IMR-90 (cell line): ENCODE data around the gene ACAN. TPM values are rescaled to one million over a fixed set of nuclear protein-coding genes. Genes with fewer than 3 reads are reported as not detected.

Experiments used
- ATAC-seq: fragments of 200-7000 bp; cut with Tn5 transposase; 2 replicates; pipeline ENCODE4 v1.9.1; 2020; ENCODE audit warnings: low read depth, mild to moderate bottlenecking, moderate library complexity
- BruUV-seq: library from RNA; stranded (reverse); fragments of 400-500 nt; replicated peaks from 2 replicates; lab custom pipeline; 2021; lab: Mats Ljungman, UMichigan
- CTCF ChIA-PET: fragments of 300-600 bp; formaldehyde crosslinking; extraction: SDS; loops from one replicate; lab custom pipeline; 2021; ENCODE audit warnings: antibody characterized with exemption; lab: Yijun Ruan, JAX
- POLR2A ChIA-PET: fragments of 300-600 bp; sonication (Branson Sonifier 250); formaldehyde crosslinking; loops from one replicate; lab custom pipeline; 2022; ENCODE audit warnings: antibody characterized with exemption; ENCODE audit not compliant: unreplicated experiment; lab: Charles Lee
- DNase-seq: peaks from one replicate; pipeline ENCODE4 v3.0.0; 2013
- H2AFZ ChIP-seq: replicated peaks from 2 replicates; pipeline ENCODE3; 2013; ENCODE audit warnings: low read length, mild to moderate bottlenecking; ENCODE audit not compliant: poor library complexity
- H2AK5ac ChIP-seq: 2 replicates; pipeline ENCODE4 v1.6.1; 2013; ENCODE audit warnings: low read depth, low read length, inconsistent platforms
- H2AK9ac ChIP-seq: replicated peaks from 2 replicates; pipeline ENCODE3; 2013; ENCODE audit warnings: mild to moderate bottlenecking, low read depth, low read length, moderate library complexity; ENCODE audit not compliant: poor library complexity
- H2BK120ac ChIP-seq: 2 replicates; pipeline ENCODE4 v1.6.1; 2013; ENCODE audit warnings: low read depth, low read length, inconsistent platforms
- H2BK15ac ChIP-seq: 3 replicates; pipeline ENCODE4 v1.6.1; 2013; ENCODE audit warnings: low read depth, low read length, inconsistent platforms
- H2BK20ac ChIP-seq: 2 replicates; pipeline ENCODE4 v1.6.1; 2013; ENCODE audit warnings: low read depth, mild to moderate bottlenecking, inconsistent platforms, low read length, moderate library complexity
- H2BK5ac ChIP-seq: 2 replicates; pipeline ENCODE4 v1.6.1; 2013; ENCODE audit warnings: mild to moderate bottlenecking, low read depth, low read length, inconsistent platforms; ENCODE audit not compliant: poor library complexity, severe bottlenecking
- H3K14ac ChIP-seq: replicated peaks from 2 replicates; pipeline ENCODE4 v1.6.1; 2013; ENCODE audit warnings: low read depth, low read length, inconsistent platforms
- H3K18ac ChIP-seq: 2 replicates; pipeline ENCODE4 v1.6.1; 2013; ENCODE audit warnings: low read depth, low read length, control low read depth
- H3K23ac ChIP-seq: 2 replicates; pipeline ENCODE4 v1.6.1; 2013; ENCODE audit warnings: low read depth, low read length, inconsistent platforms
- H3K27ac ChIP-seq: 2 replicates; pipeline ENCODE4 v1.5.1; 2013; ENCODE audit warnings: mild to moderate bottlenecking, control low read depth, low read length; ENCODE audit not compliant: insufficient read depth
- H3K27me3 ChIP-seq: 2 replicates; pipeline ENCODE4 v1.6.1; 2013; ENCODE audit warnings: low read length; ENCODE audit not compliant: control insufficient read depth, insufficient read depth
- H3K36me3 ChIP-seq: 2 replicates; pipeline ENCODE4 v1.6.1; 2013; ENCODE audit warnings: low read length, mixed read lengths; ENCODE audit not compliant: control insufficient read depth, insufficient read depth
- H3K4ac ChIP-seq: 2 replicates; pipeline ENCODE4 v1.6.1; 2013; ENCODE audit warnings: low read depth, low read length, inconsistent platforms
- H3K4me1 ChIP-seq: 2 replicates; pipeline ENCODE4 v1.6.1; 2013; ENCODE audit warnings: low read length, mixed read lengths; ENCODE audit not compliant: control insufficient read depth, insufficient read depth
- H3K4me2 ChIP-seq: 2 replicates; pipeline ENCODE4 v1.6.1; 2013; ENCODE audit warnings: low read depth, mild to moderate bottlenecking, control low read depth, low read length, moderate library complexity
- H3K4me3 ChIP-seq: 2 replicates; pipeline ENCODE4 v1.5.1; 2013; ENCODE audit warnings: low read depth, mild to moderate bottlenecking, control low read depth, low read length, moderate library complexity; ENCODE audit not compliant: insufficient read depth
- H3K56ac ChIP-seq: 2 replicates; pipeline ENCODE4 v1.6.1; 2013; ENCODE audit warnings: low read length, inconsistent platforms; ENCODE audit not compliant: insufficient read depth; ENCODE audit errors: extremely low read depth
- H3K79me1 ChIP-seq, 2 experiments: 2 replicates each; pipeline ENCODE4 v1.6.1; 2013; ENCODE audit warnings: low read length in 2 of 2, inconsistent platforms in 1 of 2, low read depth in 1 of 2
- H3K9ac ChIP-seq: 2 replicates; pipeline ENCODE4 v1.6.1; 2013; ENCODE audit warnings: low read depth, low read length, control low read depth
- H3K9me1 ChIP-seq: 2 replicates; pipeline ENCODE4 v1.6.1; 2013; ENCODE audit warnings: low read length, inconsistent platforms; ENCODE audit not compliant: insufficient read depth
- H3K9me3 ChIP-seq: 2 replicates; pipeline ENCODE4 v1.6.1; 2013; ENCODE audit warnings: low read length; ENCODE audit not compliant: control insufficient read depth, insufficient read depth
- H4K20me1 ChIP-seq: 2 replicates; pipeline ENCODE4 v1.6.1; 2013; ENCODE audit warnings: low read length, inconsistent platforms; ENCODE audit not compliant: insufficient read depth
- H4K5ac ChIP-seq: 2 replicates; pipeline ENCODE4 v1.6.1; 2013; ENCODE audit warnings: mild to moderate bottlenecking, low read depth, low read length, control low read depth
- H4K8ac ChIP-seq, 2 experiments: 2 replicates each; pipeline ENCODE4 v1.6.1; 2013; ENCODE audit warnings: low read depth in 2 of 2, low read length in 2 of 2, control low read depth in 1 of 2, inconsistent platforms in 1 of 2
- H4K91ac ChIP-seq: 2 replicates; pipeline ENCODE4 v1.6.1; 2013; ENCODE audit warnings: low read depth, low read length, inconsistent platforms; ENCODE audit not compliant: insufficient read depth
- CEBPB ChIP-seq: IDR thresholded peaks from 2 replicates; pipeline ENCODE4 v1.6.1; 2012; ENCODE audit warnings: low read depth, low read length, improper control_type of control experiment
- CHD1 ChIP-seq: IDR thresholded peaks from 2 replicates; pipeline ENCODE4 v1.6.1; 2012; ENCODE audit warnings: low read depth, low read length, improper control_type of control experiment
- ELK1 ChIP-seq: fragments of 150-350 bp; IDR thresholded peaks from 2 replicates; pipeline ENCODE4 v1.6.1; 2016; ENCODE audit warnings: low read depth, mild to moderate bottlenecking, low read length, moderate library complexity, borderline replicate concordance
- FOS ChIP-seq: fragments of 150-350 bp; IDR thresholded peaks from 2 replicates; pipeline ENCODE4 v1.6.1; 2016; ENCODE audit warnings: low read depth, low read length
- MAFK ChIP-seq: IDR thresholded peaks from 2 replicates; pipeline ENCODE4 v1.6.1; 2012; ENCODE audit warnings: low read depth, low read length, improper control_type of control experiment
- MAZ ChIP-seq: IDR thresholded peaks from 2 replicates; pipeline ENCODE4 v1.6.1; 2012; ENCODE audit warnings: low read depth, mild to moderate bottlenecking, low read length, improper control_type of control experiment, moderate library complexity, borderline replicate concordance
- MXI1 ChIP-seq: IDR thresholded peaks from 2 replicates; pipeline ENCODE4 v1.6.1; 2012; ENCODE audit warnings: low read depth, mild to moderate bottlenecking, low read length, moderate library complexity, borderline replicate concordance
- NFE2L2 ChIP-seq: fragments of 150-350 bp; IDR thresholded peaks from 2 replicates; pipeline ENCODE4 v1.6.1; 2016; ENCODE audit warnings: low read depth, mild to moderate bottlenecking, low read length
- POLR2A ChIP-seq: IDR thresholded peaks from 2 replicates; pipeline ENCODE4 v1.6.1; 2012; ENCODE audit warnings: mild to moderate bottlenecking, low read depth, low read length
- RAD21 ChIP-seq: IDR thresholded peaks from 2 replicates; pipeline ENCODE4 v1.6.1; 2012; ENCODE audit warnings: low read length, improper control_type of control experiment
- RCOR1 ChIP-seq: IDR thresholded peaks from 2 replicates; pipeline ENCODE4 v1.6.1; 2012; ENCODE audit warnings: mild to moderate bottlenecking, low read length, improper control_type of control experiment; ENCODE audit not compliant: insufficient replicate concordance
- RFX5 ChIP-seq: IDR thresholded peaks from 2 replicates; pipeline ENCODE4 v1.8.0; 2012; ENCODE audit warnings: low read depth, mild to moderate bottlenecking, low read length, moderate library complexity
- SMC3 ChIP-seq: fragments of 150-350 bp; IDR thresholded peaks from 2 replicates; pipeline ENCODE4 v1.6.1; 2016; ENCODE audit warnings: low read depth, mild to moderate bottlenecking, antibody characterized with exemption, low read length, moderate library complexity
- WGBS, 2 experiments: methylation state at CpG; one replicate each; pipeline versions ENCODE4 v1.1.5 to v1.1.7; 2013; ENCODE audit warnings: missing lambda C conversion rate in 2 of 2; ENCODE audit not compliant: insufficient read length in 1 of 2; ENCODE audit errors: extremely low coverage in 2 of 2; 5-methylcytosine and 5-hydroxymethylcytosine counted together
- dilution Hi-C: fragments of 300-500 bp; cut with HindIII; formaldehyde crosslinking; loops from one replicate; pipeline ENCODE4 v1.14.3; 2018; ENCODE audit warnings: low sequenced_read_pairs; ENCODE audit not compliant: unreplicated experiment
- in situ Hi-C: fragments of 300-500 bp; cut with MboI; formaldehyde crosslinking; loops from 3 replicates; pipeline ENCODE4 v1.14.3; 2019; ENCODE audit warnings: low sequenced_read_pairs, inconsistent platforms, mixed read lengths
- intact Hi-C: fragments of 100-400 bp; cut with micrococcal nuclease; formaldehyde crosslinking; loops from 2 replicates; pipeline ENCODE4 v1.10.0; 2022
- polyA plus RNA-seq, 3 experiments: library from polyadenylated mRNA; depleted of rRNA; stranded (reverse); fragments of >200 nt; gene quantifications; 2 replicates each; pipeline ENCODE4 v1.2.3, GENCODE V29; 2012; ENCODE audit warnings: low replicate concordance in 1 of 3
- total RNA-seq: library from RNA; depleted of rRNA; stranded (reverse); fragments of >200 nt; gene quantifications from 2 replicates; pipeline ENCODE4 v1.2.3, GENCODE V29; 2012
- TF ChIP-seq, protein P1 (sequence below): fragments of 150-350 bp; IDR thresholded peaks from 2 replicates; pipeline ENCODE4 v1.6.1; 2017; ENCODE audit warnings: mild to moderate bottlenecking, antibody characterized with exemption, low read length, low read depth

ACAN gene
- total and polyA plus RNA-seq, 2 of the 4 experiments (the other 2 are of a cell fraction): 0.54 to 0.96 TPM

DNA sequence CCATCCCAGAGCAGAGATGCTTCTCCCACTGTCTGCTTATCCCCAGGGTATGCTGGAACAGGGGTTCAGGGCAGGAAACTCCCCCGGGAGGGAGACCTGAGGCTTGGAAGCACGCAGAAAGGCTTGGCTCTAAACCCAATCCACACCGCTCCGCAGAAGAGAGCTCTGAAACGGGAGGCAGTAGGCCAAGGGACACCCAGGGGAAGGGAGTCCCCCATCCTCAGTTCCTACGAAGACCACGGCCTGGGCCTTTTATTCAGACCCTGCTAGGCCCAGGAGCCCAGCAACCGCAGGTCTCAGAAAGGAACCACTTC is 93.9 kb downstream of the ACAN start:
- intact Hi-C loops (loop anchor here (1.0 kb wide), 2 partner anchors 236 to 240 kb away; no protein-coding TSS in a partner anchor), dilution Hi-C loops (no loop called here), in situ Hi-C loops (no loop called here)
- H2BK15ac ChIP-seq: no peak overlapping the region
- H2AK9ac ChIP-seq: peak overlapping the region; percentile 85
- TF ChIP-seq SMC3: no peak
- no peak for TF ChIP-seq ELK1
- TF ChIP-seq MXI1: no peak
- TF ChIP-seq FOS: no peak
- no peak for TF ChIP-seq RCOR1
- no peak for TF ChIP-seq RFX5
- TF ChIP-seq MAZ: no peak
- TF ChIP-seq CEBPB: no peak
- no peak for TF ChIP-seq NFE2L2
- TF ChIP-seq, protein P1, sequence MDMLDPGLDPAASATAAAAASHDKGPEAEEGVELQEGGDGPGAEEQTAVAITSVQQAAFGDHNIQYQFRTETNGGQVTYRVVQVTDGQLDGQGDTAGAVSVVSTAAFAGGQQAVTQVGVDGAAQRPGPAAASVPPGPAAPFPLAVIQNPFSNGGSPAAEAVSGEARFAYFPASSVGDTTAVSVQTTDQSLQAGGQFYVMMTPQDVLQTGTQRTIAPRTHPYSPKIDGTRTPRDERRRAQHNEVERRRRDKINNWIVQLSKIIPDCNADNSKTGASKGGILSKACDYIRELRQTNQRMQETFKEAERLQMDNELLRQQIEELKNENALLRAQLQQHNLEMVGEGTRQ: no peak
- TF ChIP-seq CHD1: no peak
- TF ChIP-seq POLR2A: no peak
- TF ChIP-seq MAFK: no peak
- no peak for TF ChIP-seq RAD21
- no peak overlapping the region; the same call in 1 of the 2 replicates for H3K4me2 ChIP-seq
- H3K56ac ChIP-seq: no peak overlapping the region
- no peak overlapping the region for H3K23ac ChIP-seq
- no peak overlapping the region for H2BK20ac ChIP-seq
- 0 out of 2 replicates have a peak overlapping the region, but pooled peaks have one; percentile 36 for H3K14ac ChIP-seq
- ATAC-seq: peak; percentile 2; the same call in 1 of the 2 replicates
- WGBS, 2 experiments: 0% methylated on average over 1 of the region's 8 CpGs; no CpG with 5 or more reads in 1 of the 2 experiments
- peak overlapping the region; percentile 78 for H2AFZ ChIP-seq
- peaks cover 28% of the 10 kb centered on the region for H3K36me3 ChIP-seq
- POLR2A ChIA-PET: interaction anchor here (0.5 kb wide), 1 partner anchor 161 kb away, joined by 4 read pairs; no protein-coding TSS in a partner anchor
- H3K4me3 ChIP-seq: no peak overlapping the region
- DNase-seq: no peak
- H3K18ac ChIP-seq: no peak overlapping the region
- no peaks in the 10 kb centered on the region for H3K9me3 ChIP-seq
- no peak overlapping the region for H2BK120ac ChIP-seq
- no peak overlapping the region for H4K5ac ChIP-seq
- H2BK5ac ChIP-seq: no peak overlapping the region
- H3K79me1 ChIP-seq: peaks cover 11 to 30% of the 10 kb centered on the region in 2 experiments; a peak in 3 of 4 replicates
- peak overlapping the region in 1 of 2 experiments; percentile 47; a peak in 1 of 4 replicates for H4K8ac ChIP-seq
- H3K27ac ChIP-seq: no peak overlapping the region
- peaks cover 47% of the 10 kb centered on the region for H4K20me1 ChIP-seq
- H3K4ac ChIP-seq: peak overlapping the region; percentile 60; the same call in 1 of the 2 replicates
- H4K91ac ChIP-seq: 0 out of 2 replicates have a peak overlapping the region, but pooled peaks have one; percentile 24
- no peak overlapping the region for H3K9ac ChIP-seq
- H3K27me3 ChIP-seq: no peaks in the 10 kb centered on the region
- no peak overlapping the region for H2AK5ac ChIP-seq
- no TSS peak for BruUV-seq
- peaks cover 14% of the 10 kb centered on the region for H3K4me1 ChIP-seq
- CTCF ChIA-PET: no interaction called here
- peaks cover 13% of the 10 kb centered on the region for H3K9me1 ChIP-seq
